Endothelial cell of umbilical vein (primary cell): ENCODE results near the gene MARVELD1. TPM values are rescaled to one million over a fixed set of nuclear protein-coding genes. Genes with fewer than 3 reads are reported as not detected.

Source experiments
- BruUV-seq: library from RNA; stranded (reverse); fragments of 400-500 nt; replicated peaks from 2 replicates; lab custom pipeline; 2021; lab: Mats Ljungman, UMichigan
- CTCF ChIA-PET: fragments of 300-600, 350-600 bp; sonication (Branson Sonifier 250); formaldehyde crosslinking; loops from one replicate; lab custom pipeline; 2021; ENCODE audit warnings: antibody characterized with exemption, inconsistent platforms; lab: Charles Lee
- POLR2A ChIA-PET: fragments of 300-600, 350-600 bp; sonication (Branson Sonifier 250); formaldehyde crosslinking; loops from one replicate; lab custom pipeline; 2021; ENCODE audit warnings: antibody characterized with exemption, inconsistent platforms; lab: Charles Lee
- DNase-seq: peaks from one replicate; pipeline ENCODE4 v3.0.0-alpha.2; 2011; ENCODE audit warnings: low read depth, low spot score
- FAIRE-seq: peaks from 2 replicates; lab custom pipeline; 2011; peaks lifted over from hg19 to GRCh38; lab: Jason Lieb, UNC
- H2AFZ ChIP-seq: 2 replicates; pipeline ENCODE4 v1.6.0; 2012; ENCODE audit warnings: low read depth, low read length, control low read depth, inconsistent platforms
- H3K27ac ChIP-seq: 2 replicates; pipeline ENCODE4 v1.5.1; 2011; ENCODE audit warnings: low read depth, mild to moderate bottlenecking, control low read depth, low read length, moderate library complexity; ENCODE audit not compliant: insufficient read depth
- H3K27me3 ChIP-seq, 2 experiments: 2 replicates each; pipeline versions ENCODE4 v1.6.0 to v1.6.1; 2011; ENCODE audit warnings: low read length in 2 of 2, mixed read lengths in 1 of 2; ENCODE audit not compliant: control insufficient read depth in 2 of 2, insufficient read depth in 2 of 2
- H3K36me3 ChIP-seq, 2 experiments: 2 replicates in 1 of 2; 3 replicates in 1 of 2; pipeline ENCODE4 v1.5.1; 2011; ENCODE audit warnings: low read length in 2 of 2, mild to moderate bottlenecking in 1 of 2, moderate library complexity in 1 of 2; ENCODE audit not compliant: control insufficient read depth in 2 of 2, insufficient read depth in 2 of 2; ENCODE audit errors: extremely low read depth in 1 of 2
- H3K4me1 ChIP-seq: 3 replicates; pipeline ENCODE4 v1.5.1; 2011; ENCODE audit warnings: mild to moderate bottlenecking, low read length; ENCODE audit not compliant: control insufficient read depth, insufficient read depth; ENCODE audit errors: extremely low read depth
- H3K4me2 ChIP-seq: 2 replicates; pipeline ENCODE4 v1.6.1; 2011; ENCODE audit warnings: low read length, control low read depth, mixed read lengths; ENCODE audit not compliant: insufficient read depth
- H3K4me3 ChIP-seq, 3 experiments: fragments of 200-600 bp in 1 of 3; sonication (generic), shearing (Covaris generic) in 1 of 3; replicated peaks in 1 of 3; 2 replicates each; pipeline ENCODE4 v1.5.1; 2011 to 2016; ENCODE audit warnings: control low read depth in 3 of 3, low read length in 3 of 3, mild to moderate bottlenecking in 2 of 3, inconsistent platforms in 1 of 3, low read depth in 1 of 3, moderate library complexity in 1 of 3; ENCODE audit not compliant: insufficient read depth in 1 of 3
- H3K79me2 ChIP-seq: 2 replicates; pipeline ENCODE4 v1.6.0; 2012; ENCODE audit warnings: low read length, inconsistent platforms; ENCODE audit not compliant: control insufficient read depth, insufficient read depth
- H3K9ac ChIP-seq: replicated peaks from 2 replicates; pipeline ENCODE3; 2011; ENCODE audit warnings: low read length, control low read depth; ENCODE audit not compliant: insufficient read depth; ENCODE audit errors: extremely low read depth
- H3K9me1 ChIP-seq: replicated peaks from 3 replicates; pipeline ENCODE4 v1.6.0; 2011; ENCODE audit warnings: mild to moderate bottlenecking, low read length; ENCODE audit not compliant: control insufficient read depth, insufficient read depth; ENCODE audit errors: extremely low read depth
- H3K9me3 ChIP-seq: replicated peaks from 2 replicates; pipeline ENCODE4 v1.5.1; 2012; ENCODE audit warnings: low read length, inconsistent platforms; ENCODE audit not compliant: control insufficient read depth, insufficient read depth
- H4K20me1 ChIP-seq: replicated peaks from 2 replicates; pipeline ENCODE3; 2011; ENCODE audit warnings: mild to moderate bottlenecking, low read length; ENCODE audit not compliant: control insufficient read depth, insufficient read depth; ENCODE audit errors: extremely low read depth
- EZH2 ChIP-seq: IDR thresholded peaks from 2 replicates; pipeline ENCODE4 v1.6.1; 2012; ENCODE audit warnings: borderline replicate concordance, low read depth, mild to moderate bottlenecking, moderate library complexity, low read length, inconsistent platforms; ENCODE audit not compliant: severe bottlenecking
- FOS ChIP-seq: IDR thresholded peaks from 2 replicates; pipeline ENCODE4 v1.6.1; 2011; ENCODE audit warnings: mild to moderate bottlenecking, low read length, moderate library complexity, borderline replicate concordance; ENCODE audit not compliant: insufficient read depth
- GATA2 ChIP-seq: IDR thresholded peaks from 2 replicates; pipeline ENCODE4 v1.7.0; 2011; ENCODE audit warnings: low read depth, mild to moderate bottlenecking, moderate library complexity, mixed read lengths, low read length; ENCODE audit not compliant: insufficient read length, insufficient read depth
- JUN ChIP-seq: IDR thresholded peaks from 2 replicates; pipeline ENCODE4 v1.6.1; 2011; ENCODE audit warnings: borderline replicate concordance, low read depth; ENCODE audit not compliant: insufficient read length, insufficient read depth
- MYC ChIP-seq: IDR thresholded peaks from one replicate; pipeline ENCODE4 v1.6.1; 2011; ENCODE audit warnings: mild to moderate bottlenecking, low read depth, low read length
- POLR2A ChIP-seq: IDR thresholded peaks from 2 replicates; pipeline ENCODE4 v1.6.1; 2012; ENCODE audit warnings: low read depth, mild to moderate bottlenecking, control low read depth, low read length
- POLR2AphosphoS5 ChIP-seq: IDR thresholded peaks from 2 replicates; pipeline ENCODE4 v1.6.1; 2012; ENCODE audit warnings: low read depth, mild to moderate bottlenecking, control low read depth, low read length, moderate library complexity; ENCODE audit not compliant: insufficient read depth
- dilution Hi-C: fragments of 300-500 bp; cut with MboI; formaldehyde crosslinking; loops from one replicate; pipeline ENCODE4 v1.15.0; 2019; ENCODE audit warnings: low sequenced_read_pairs; ENCODE audit not compliant: extremely low pct_ligation_motif_present
- intact Hi-C: fragments of 100-400 bp; cut with micrococcal nuclease; formaldehyde crosslinking; loops from one replicate; pipeline ENCODE4 v1.10.0; 2022
- polyA plus RNA-seq, 4 experiments: library from polyadenylated mRNA; depleted of rRNA in 3 of 4; stranded (reverse) in 3 of 4; unstranded in 1 of 4; fragments of >200 nt; gene quantifications; 2 replicates each; pipeline versions ENCODE4 v1.2.1 to v1.2.3, GENCODE V29; 2011 to 2012; ENCODE audit warnings: missing spikeins in 1 of 4
- total RNA-seq: library from RNA; stranded (reverse); gene quantifications from 2 replicates; pipeline ENCODE4 v1.2.3, GENCODE V29; 2021
- TF ChIP-seq, protein P1 (sequence below): IDR thresholded peaks from 2 replicates; pipeline ENCODE4 v1.6.1; 2011; ENCODE audit not compliant: insufficient read depth, insufficient read length
- TF ChIP-seq, protein P2 (sequence below), 2 donors: IDR thresholded peaks; 1 replicate in 1 of 2; 2 replicates in 1 of 2; pipeline ENCODE4 v1.5.1; 2011; ENCODE audit warnings: low read length in 2 of 2, mild to moderate bottlenecking in 2 of 2, moderate library complexity in 2 of 2, control low read depth in 1 of 2, inconsistent platforms in 1 of 2, low read depth in 1 of 2; ENCODE audit not compliant: insufficient read depth in 1 of 2; ENCODE audit errors: extremely low read depth in 1 of 2

The MARVELD1 gene
- total and polyA plus RNA-seq, 2 donors (not counting 3 experiments of a cell fraction or from before 2014, with no cell fraction given), result 67.3 to 78.3 TPM

DNA sequence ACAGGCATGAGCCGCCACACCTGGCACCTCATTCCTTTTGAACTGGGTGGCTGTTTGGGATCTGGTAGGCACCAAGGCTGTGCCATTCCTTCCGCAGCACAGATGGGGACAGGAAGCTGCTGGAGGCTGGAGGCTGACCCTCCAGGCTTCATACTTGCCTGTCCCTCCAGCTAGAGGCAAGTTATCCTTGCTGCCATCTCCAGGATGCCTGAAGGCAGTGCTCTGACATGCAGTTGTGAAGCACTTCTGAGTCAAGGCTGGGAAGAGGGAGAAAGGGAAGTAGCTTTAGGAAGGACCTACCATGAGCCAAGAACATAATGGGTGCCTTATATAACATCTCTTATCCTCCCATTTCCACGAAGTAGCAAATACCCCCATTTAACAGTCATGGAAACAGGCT lies 9.5 kb downstream of the MARVELD1 start:
- Histone ChIP-seq H3K4me2 (no peak overlapping the region), H3K4me1 (peaks cover 8% of the 10 kb centered on the region), H3K9ac (no peak overlapping the region), H3K9me1 (no peaks in the 10 kb centered on the region), H3K9me3 (no peaks in the 10 kb centered on the region), H3K27ac (no peak overlapping the region), H3K27me3 (no peaks in the 10 kb centered on the region), H4K20me1 (no peaks in the 10 kb centered on the region), H3K36me3 (peaks cover 0 to 7% of the 10 kb centered on the region in 2 experiments), H2AFZ (no peak overlapping the region), H3K79me2 (no peaks in the 10 kb centered on the region), H3K4me3 (no peak overlapping the region)
- POLR2A ChIA-PET, result no interaction called here
- CTCF ChIA-PET, result interaction anchor here (1.0 to 21.8 kb wide), 5 partner anchors 8 to 47 kb away, joined by 3 to 863 read pairs (median 8); partner anchors contain the start of genes AVPI1 and MARVELD1
- dilution Hi-C loops, result no loop called here
- DNase-seq, result no peak
- FAIRE-seq, result no peak
- no TSS peak for BruUV-seq
- intact Hi-C loops, result no loop called here
- TF ChIP-seq FOS, result no peak
- no peak for TF ChIP-seq POLR2AphosphoS5
- no peak for TF ChIP-seq MYC
- TF ChIP-seq, protein P1, sequence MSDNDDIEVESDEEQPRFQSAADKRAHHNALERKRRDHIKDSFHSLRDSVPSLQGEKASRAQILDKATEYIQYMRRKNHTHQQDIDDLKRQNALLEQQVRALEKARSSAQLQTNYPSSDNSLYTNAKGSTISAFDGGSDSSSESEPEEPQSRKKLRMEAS, result no peak
- TF ChIP-seq, protein P2, sequence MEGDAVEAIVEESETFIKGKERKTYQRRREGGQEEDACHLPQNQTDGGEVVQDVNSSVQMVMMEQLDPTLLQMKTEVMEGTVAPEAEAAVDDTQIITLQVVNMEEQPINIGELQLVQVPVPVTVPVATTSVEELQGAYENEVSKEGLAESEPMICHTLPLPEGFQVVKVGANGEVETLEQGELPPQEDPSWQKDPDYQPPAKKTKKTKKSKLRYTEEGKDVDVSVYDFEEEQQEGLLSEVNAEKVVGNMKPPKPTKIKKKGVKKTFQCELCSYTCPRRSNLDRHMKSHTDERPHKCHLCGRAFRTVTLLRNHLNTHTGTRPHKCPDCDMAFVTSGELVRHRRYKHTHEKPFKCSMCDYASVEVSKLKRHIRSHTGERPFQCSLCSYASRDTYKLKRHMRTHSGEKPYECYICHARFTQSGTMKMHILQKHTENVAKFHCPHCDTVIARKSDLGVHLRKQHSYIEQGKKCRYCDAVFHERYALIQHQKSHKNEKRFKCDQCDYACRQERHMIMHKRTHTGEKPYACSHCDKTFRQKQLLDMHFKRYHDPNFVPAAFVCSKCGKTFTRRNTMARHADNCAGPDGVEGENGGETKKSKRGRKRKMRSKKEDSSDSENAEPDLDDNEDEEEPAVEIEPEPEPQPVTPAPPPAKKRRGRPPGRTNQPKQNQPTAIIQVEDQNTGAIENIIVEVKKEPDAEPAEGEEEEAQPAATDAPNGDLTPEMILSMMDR (IDR thresholded peaks at IDR 0.05; ENCODE audit: extremely low read depth in 1 of 2, insufficient read depth in 1 of 2, low read depth in 1 of 2, low read length in 2 of 2), result no peak
- no peak for TF ChIP-seq POLR2A
- TF ChIP-seq GATA2, result no peak
- no peak for TF ChIP-seq JUN
- no peak for TF ChIP-seq EZH2
